Astrocyte (in vitro differentiated cells and primary cell): ENCODE data around the gene TLR2. TPM values are rescaled to one million over a fixed set of nuclear protein-coding genes. Genes with fewer than 3 reads are reported as not detected.

ENCODE experiments used
- DNase-seq: peaks from one replicate; pipeline ENCODE4 v3.0.0-alpha.2; 2010; ENCODE audit warnings: low read depth
- FAIRE-seq: peaks from 2 replicates; lab custom pipeline; 2011; peaks lifted over from hg19 to GRCh38; lab: Jason Lieb, UNC
- H2AFZ ChIP-seq: 2 replicates; pipeline ENCODE4 v1.6.0; 2012; ENCODE audit warnings: low read depth, low read length, inconsistent platforms
- H3K27ac ChIP-seq: 2 replicates; pipeline ENCODE4 v1.5.1; 2011; ENCODE audit warnings: low read depth, low read length, inconsistent platforms
- H3K27me3 ChIP-seq: 2 replicates; pipeline ENCODE4 v1.6.0; 2011; ENCODE audit warnings: low read length, inconsistent platforms; ENCODE audit not compliant: insufficient read depth
- H3K36me3 ChIP-seq: 2 replicates; pipeline ENCODE4 v1.5.1; 2011; ENCODE audit warnings: low read length, inconsistent platforms; ENCODE audit not compliant: insufficient read depth
- H3K4me1 ChIP-seq: 2 replicates; pipeline ENCODE4 v1.5.1; 2011; ENCODE audit warnings: low read length, inconsistent platforms; ENCODE audit not compliant: insufficient read depth
- H3K4me2 ChIP-seq: 2 replicates; pipeline ENCODE4 v1.6.0; 2012; ENCODE audit warnings: low read length, inconsistent platforms
- H3K4me3 ChIP-seq: 2 replicates; pipeline ENCODE4 v1.5.1; 2011; ENCODE audit warnings: low read depth, mild to moderate bottlenecking, low read length, inconsistent platforms; ENCODE audit not compliant: insufficient read depth
- H3K79me2 ChIP-seq: 2 replicates; pipeline ENCODE4 v1.6.0; 2012; ENCODE audit warnings: mild to moderate bottlenecking, low read length, inconsistent platforms; ENCODE audit not compliant: insufficient read depth
- H3K9ac ChIP-seq: 2 replicates; pipeline ENCODE4 v1.6.0; 2012; ENCODE audit warnings: mild to moderate bottlenecking, low read length, inconsistent platforms
- H3K9me3 ChIP-seq: 2 replicates; pipeline ENCODE4 v1.5.1; 2012; ENCODE audit warnings: low read depth, mild to moderate bottlenecking, low read length, inconsistent platforms; ENCODE audit not compliant: insufficient read depth
- H4K20me1 ChIP-seq: 2 replicates; pipeline ENCODE4 v1.6.0; 2012; ENCODE audit warnings: low read length, inconsistent platforms; ENCODE audit not compliant: insufficient read depth
- H3K27ac Mint-ChIP-seq: one replicate; pipeline ENCODE4 v1.8.0; 2021; ENCODE audit warnings: mild to moderate bottlenecking, mixed read lengths; ENCODE audit not compliant: unreplicated experiment
- H3K27me3 Mint-ChIP-seq: one replicate; pipeline ENCODE4 v1.8.0; 2021; ENCODE audit warnings: low read depth, mixed read lengths; ENCODE audit not compliant: unreplicated experiment
- H3K36me3 Mint-ChIP-seq: one replicate; pipeline ENCODE4 v1.8.0; 2021; ENCODE audit warnings: low read depth, mixed read lengths; ENCODE audit not compliant: unreplicated experiment
- H3K4me1 Mint-ChIP-seq: one replicate; pipeline ENCODE4 v1.8.0; 2021; ENCODE audit warnings: low read depth, mixed read lengths; ENCODE audit not compliant: unreplicated experiment
- H3K4me3 Mint-ChIP-seq: one replicate; pipeline ENCODE4 v1.8.0; 2021; ENCODE audit warnings: mild to moderate bottlenecking, moderate library complexity, mixed read lengths; ENCODE audit not compliant: unreplicated experiment
- H3K9me3 Mint-ChIP-seq: one replicate; pipeline ENCODE4 v1.8.0; 2021; ENCODE audit warnings: mild to moderate bottlenecking, mixed read lengths; ENCODE audit not compliant: unreplicated experiment
- CTCF ChIP-seq: IDR thresholded peaks from 2 replicates; pipeline ENCODE4 v1.5.1; 2011; ENCODE audit warnings: low read depth, mild to moderate bottlenecking, inconsistent platforms, low read length, moderate library complexity; ENCODE audit not compliant: insufficient read depth
- EZH2 ChIP-seq: IDR thresholded peaks from 2 replicates; pipeline ENCODE4 v1.6.1; 2012; ENCODE audit warnings: mild to moderate bottlenecking, low read length, inconsistent platforms; ENCODE audit not compliant: insufficient read depth
- total RNA-seq: library from RNA; stranded (reverse); gene quantifications from 2 replicates; pipeline ENCODE4 v1.2.1, GENCODE V29; 2021

TLR2 gene
- total RNA-seq, 1 donor from 2014 or later = 0.79 TPM

GRCh38 chr4:153705743-153706468 is 21.8 kb downstream of the TLR2 start:
- no peak overlapping the region for H3K4me2 ChIP-seq
- DNase-seq (no peak), FAIRE-seq (no peak)
- Mint-ChIP-seq H3K27ac (no peak overlapping the region), H3K4me3 (no peak overlapping the region), H3K36me3 (no peaks in the 10 kb centered on the region), H3K27me3 (no peaks in the 10 kb centered on the region), H3K9me3 (no peaks in the 10 kb centered on the region), H3K4me1 (peaks cover 3% of the 10 kb centered on the region)
- no peak overlapping the region for H2AFZ ChIP-seq
- H3K27me3 ChIP-seq = peaks cover 6% of the 10 kb centered on the region
- H3K4me1 ChIP-seq = no peaks in the 10 kb centered on the region
- H3K9ac ChIP-seq = no peak overlapping the region
- H3K9me3 ChIP-seq = no peaks in the 10 kb centered on the region
- no peaks in the 10 kb centered on the region for H3K36me3 ChIP-seq
- no peak overlapping the region for H3K4me3 ChIP-seq
- H3K27ac ChIP-seq = no peak overlapping the region
- no peaks in the 10 kb centered on the region for H4K20me1 ChIP-seq
- no peaks in the 10 kb centered on the region for H3K79me2 ChIP-seq
- TF ChIP-seq CTCF (no peak), EZH2 (no peak)

- Histone ChIP-seq H3K4me2 (no peak overlapping the region), H3K27ac (no peak overlapping the region), H3K27me3 (peaks cover 6% of the 10 kb centered on the region), H3K4me3 (no peak overlapping the region), H3K36me3 (no peaks in the 10 kb centered on the region), H3K9ac (no peak overlapping the region), H3K9me3 (no peaks in the 10 kb centered on the region), H2AFZ (no peak overlapping the region), H4K20me1 (no peaks in the 10 kb centered on the region), H3K79me2 (no peaks in the 10 kb centered on the region), H3K4me1 (no peaks in the 10 kb centered on the region)
- TF ChIP-seq EZH2 (no peak), CTCF (no peak)
- no peaks in the 10 kb centered on the region for H3K9me3 Mint-ChIP-seq
- H3K27me3 Mint-ChIP-seq = no peaks in the 10 kb centered on the region
- no peaks in the 10 kb centered on the region for H3K36me3 Mint-ChIP-seq
- DNase-seq (no peak), FAIRE-seq (no peak)
- peaks cover 3% of the 10 kb centered on the region for H3K4me1 Mint-ChIP-seq
- H3K4me3 Mint-ChIP-seq = no peak overlapping the region
- H3K27ac Mint-ChIP-seq = no peak overlapping the region
Observed at GRCh38 chr4:153706519-153706918, 22.4 kb downstream of the TLR2 start.

GRCh38 chr4:153710681-153711080 is 26.6 kb downstream of the TLR2 start:
- H3K36me3 Mint-ChIP-seq = no peaks in the 10 kb centered on the region
- no peaks in the 10 kb centered on the region for H4K20me1 ChIP-seq
- no peak overlapping the region for H3K4me3 Mint-ChIP-seq
- H3K27me3 ChIP-seq = peaks cover 3% of the 10 kb centered on the region
- H3K27me3 Mint-ChIP-seq = no peaks in the 10 kb centered on the region
- no peak overlapping the region for H2AFZ ChIP-seq
- H3K79me2 ChIP-seq = no peaks in the 10 kb centered on the region
- H3K4me1 Mint-ChIP-seq = peaks cover 5% of the 10 kb centered on the region
- H3K4me3 ChIP-seq = no peak overlapping the region
- no peak for DNase-seq
- H3K36me3 ChIP-seq = no peaks in the 10 kb centered on the region
- no peak overlapping the region for H3K4me2 ChIP-seq
- H3K9me3 ChIP-seq = no peaks in the 10 kb centered on the region
- H3K27ac ChIP-seq = no peak overlapping the region
- no peak overlapping the region for H3K27ac Mint-ChIP-seq
- TF ChIP-seq EZH2 (no peak), CTCF (no peak)
- no peak for FAIRE-seq
- no peak overlapping the region for H3K9ac ChIP-seq
- H3K4me1 ChIP-seq = no peaks in the 10 kb centered on the region
- peaks cover 4% of the 10 kb centered on the region for H3K9me3 Mint-ChIP-seq
